ENCODE results near the gene SPOCK1.

Gene SPOCK1

GRCh38 chr5:137414112-137414755 is 84.9 kb downstream of the SPOCK1 start:
- H3K4me3 ChIP-seq = no peak overlapping the region
- peaks cover 0 to 17% (median 4%) of the 10 kb centered on the region in 4 donors for H3K4me1 ChIP-seq
- intact Hi-C loops (cut with DNase I; ENCODE audit: low total_unique reads) = no loop called here
- H3K27me3 ChIP-seq = no peaks in the 10 kb centered on the region
- no peak for DNase-seq
- H3K36me3 ChIP-seq = no peaks in the 10 kb centered on the region
- peaks cover 0 to 6% (median 0%) of the 10 kb centered on the region in 3 donors for H3K9me3 ChIP-seq
- H3K27ac ChIP-seq = no peak overlapping the region
- TF ChIP-seq CTCF (IDR thresholded peaks at IDR 0.05) = no peak

GRCh38 chr5:137412136-137412535 is 87.0 kb downstream of the SPOCK1 start:
- DNase-seq = no peak
- intact Hi-C loops (cut with DNase I; ENCODE audit: low total_unique reads) = no loop called here
- Histone ChIP-seq H3K27ac (no peak overlapping the region), H3K4me1 (peaks cover 0 to 17% (median 4%) of the 10 kb centered on the region in 4 donors), H3K36me3 (no peaks in the 10 kb centered on the region), H3K4me3 (no peak overlapping the region), H3K27me3 (no peaks in the 10 kb centered on the region), H3K9me3 (no peaks in the 10 kb centered on the region)
- TF ChIP-seq CTCF (IDR thresholded peaks at IDR 0.05) = no peak

GRCh38 chr5:137410234-137411010 is 88.7 kb downstream of the SPOCK1 start:
- H3K9me3 ChIP-seq = no peaks in the 10 kb centered on the region
- no peaks in the 10 kb centered on the region for H3K36me3 ChIP-seq
- no peak for TF ChIP-seq CTCF (IDR thresholded peaks at IDR 0.05)
- intact Hi-C loops (cut with DNase I; ENCODE audit: low total_unique reads) = no loop called here
- no peak overlapping the region for H3K4me3 ChIP-seq
- peaks cover 0 to 14% (median 4%) of the 10 kb centered on the region in 4 donors for H3K4me1 ChIP-seq
- no peaks in the 10 kb centered on the region for H3K27me3 ChIP-seq
- no peak overlapping the region for H3K27ac ChIP-seq
- DNase-seq = no peak

- Histone ChIP-seq H3K4me3 (no peak overlapping the region), H3K27ac (no peak overlapping the region), H3K27me3 (no peaks in the 10 kb centered on the region), H3K9me3 (no peaks in the 10 kb centered on the region), H3K4me1 (peaks cover 0 to 7% (median 3%) of the 10 kb centered on the region in 4 donors), H3K36me3 (no peaks in the 10 kb centered on the region)
- TF ChIP-seq CTCF (IDR thresholded peaks at IDR 0.05) = no peak
- intact Hi-C loops (cut with DNase I; ENCODE audit: low total_unique reads) = no loop called here
- DNase-seq = no peak
Measured at GRCh38 chr5:137409736-137410135, 89.4 kb downstream of the SPOCK1 start.

GRCh38 chr5:137407090-137407489 is 92.0 kb downstream of the SPOCK1 start:
- Histone ChIP-seq H3K27me3 (no peaks in the 10 kb centered on the region), H3K9me3 (no peaks in the 10 kb centered on the region), H3K4me1 (no peaks in the 10 kb centered on the region), H3K36me3 (no peaks in the 10 kb centered on the region), H3K27ac (no peak overlapping the region), H3K4me3 (no peak overlapping the region)
- no peak for DNase-seq
- intact Hi-C loops (cut with DNase I; ENCODE audit: low total_unique reads) = no loop called here
- no peak for TF ChIP-seq CTCF (IDR thresholded peaks at IDR 0.05)

Data from tibial artery (tissue), 4 donors.